K562 (cell line): ENCODE measurements around the gene GPR3. TPM values are rescaled to one million over a fixed set of nuclear protein-coding genes. Genes with fewer than 3 reads are reported as not detected.

Experiments
- ARID3B ChIP-seq: fragments of 250-450 bp; sonication (Bioruptor Pico); IDR thresholded peaks from 2 replicates; pipeline ENCODE4 v1.4.0; 2020; ENCODE audit warnings: borderline replicate concordance
- BACH1 ChIP-seq: fragments of 200-800 bp; sonication (Bioruptor generic); IDR thresholded peaks from 2 replicates; pipeline ENCODE4 v1.6.1; 2016; ENCODE audit warnings: missing genetic modification characterization, missing compliant biosample characterization
- BRD9 ChIP-seq: fragments of 450-650 bp; IDR thresholded peaks from 2 replicates; pipeline ENCODE4 v1.6.1; 2018; ENCODE audit warnings: low read depth; ENCODE audit not compliant: partially characterized antibody
- CEBPG ChIP-seq, 3 experiments: fragments of 200-800 bp in 1 of 3; sonication (Bioruptor generic) in 1 of 3; sonication (generic) in 1 of 3; formaldehyde crosslinking in 1 of 3; IDR thresholded peaks in 2 of 3; conservative IDR thresholded peaks in 1 of 3; 2 replicates each; pipeline versions ENCODE4 v1.6.1 to v1.8.0; 2016 to 2022; ENCODE audit warnings: missing compliant biosample characterization in 2 of 3, missing genetic modification characterization in 2 of 3, mild to moderate bottlenecking in 1 of 3, missing genetic modification reagents in 1 of 3
- CREB3L1 ChIP-seq: fragments of 450-650 bp; IDR thresholded peaks from 2 replicates; pipeline ENCODE4 v1.6.1; 2014; ENCODE audit warnings: low read depth, mild to moderate bottlenecking, moderate library complexity, borderline replicate concordance
- HIVEP1 ChIP-seq: fragments of 250-450 bp; sonication (Bioruptor Pico); IDR thresholded peaks from 2 replicates; pipeline ENCODE4 v1.4.0; 2020; ENCODE audit warnings: mild to moderate bottlenecking
- KAT7 ChIP-seq: sonication (generic); formaldehyde crosslinking; IDR thresholded peaks from 2 replicates; pipeline ENCODE4 v1.8.0; 2022; ENCODE audit warnings: missing genetic modification reagents, mild to moderate bottlenecking, borderline replicate concordance
- LCOR ChIP-seq: sonication (generic); formaldehyde crosslinking; IDR thresholded peaks from 2 replicates; pipeline ENCODE4 v1.8.0; 2022; ENCODE audit warnings: mild to moderate bottlenecking, missing genetic modification reagents
- MCM7 ChIP-seq, 2 experiments: fragments of 450-650 bp; IDR thresholded peaks; 2 replicates each; pipeline ENCODE4 v1.6.1; 2016 to 2018
- PBX2 ChIP-seq, 2 experiments: IDR thresholded peaks in 1 of 2; conservative IDR thresholded peaks in 1 of 2; 2 replicates each; pipeline ENCODE4 v1.6.1; 2016; ENCODE audit warnings: low read depth in 2 of 2, mild to moderate bottlenecking in 1 of 2, missing compliant biosample characterization in 1 of 2, missing genetic modification characterization in 1 of 2, moderate library complexity in 1 of 2
- RFX5 ChIP-seq: IDR thresholded peaks from 2 replicates; pipeline ENCODE4 v1.6.1; 2011; ENCODE audit warnings: low read depth, mild to moderate bottlenecking, improper control_type of control experiment, low read length
- SMAD4 ChIP-seq: fragments of 250-450 bp; sonication (Bioruptor Pico); conservative IDR thresholded peaks from 2 replicates; pipeline ENCODE4 v1.8.0; 2021; ENCODE audit warnings: inconsistent platforms, mild to moderate bottlenecking, moderate library complexity
- SUPT5H ChIP-seq: fragments of 450-650 bp; IDR thresholded peaks from 2 replicates; pipeline ENCODE4 v1.6.1; 2016
- TEAD1 ChIP-seq, 2 experiments: fragments of 450-650 bp in 1 of 2; sonication (generic) in 1 of 2; formaldehyde crosslinking; IDR thresholded peaks; 2 replicates each; pipeline versions ENCODE4 v1.4.0 to v1.8.0; 2020 to 2022; ENCODE audit warnings: mild to moderate bottlenecking in 2 of 2, missing genetic modification reagents in 1 of 2
- ZBTB9 ChIP-seq: fragments of 450-650 bp; formaldehyde crosslinking; IDR thresholded peaks from 2 replicates; pipeline ENCODE4 v1.4.0; 2020; ENCODE audit warnings: mild to moderate bottlenecking, moderate library complexity
- ZNF175 ChIP-seq: fragments of 200-800 bp; sonication (Bioruptor generic); IDR thresholded peaks from 2 replicates; pipeline ENCODE4 v1.6.1; 2016; ENCODE audit warnings: low read depth, mild to moderate bottlenecking, missing genetic modification characterization, missing compliant biosample characterization
- ZNF282 ChIP-seq: sonication (generic); formaldehyde crosslinking; IDR thresholded peaks from 2 replicates; pipeline ENCODE4 v1.8.1; 2023; ENCODE audit warnings: missing genetic modification reagents
- ZNF512 ChIP-seq: IDR thresholded peaks from 2 replicates; pipeline ENCODE4 v1.6.1; 2016; ENCODE audit warnings: missing genetic modification characterization, missing compliant biosample characterization
- polyA plus RNA-seq, 8 experiments: library from polyadenylated mRNA; depleted of rRNA in 4 of 8; stranded (reverse) in 5 of 8; unstranded in 3 of 8; fragments of >200 nt; fragmentation: Nextera tagmentation in 2 of 8; fragmentation: Illumina TruSeq in 1 of 8; extraction: Ambion mirVana in 2 of 8; extraction: Trizol in 1 of 8; gene quantifications; 2 replicates each; pipeline versions ENCODE4 v1.2.1 to v1.2.3, GENCODE V29; 2011 to 2014; ENCODE audit warnings: inconsistent platforms in 1 of 8, missing spikeins in 1 of 8
- total RNA-seq, 7 experiments: library from RNA; depleted of rRNA in 6 of 7; stranded (reverse); fragments of >200 nt in 6 of 7; fragmentation: Illumina TruSeq in 2 of 7; extraction: Trizol in 2 of 7; gene quantifications; 2 replicates each; pipeline versions ENCODE4 v1.2.1 to v1.2.3, GENCODE V29; 2011 to 2021; ENCODE audit warnings: low replicate concordance in 1 of 7

The GPR3 gene
- total and polyA plus RNA-seq, 9 of the 15 experiments (the other 6 are each of a cell fraction or from before 2014, with no cell fraction given), result 0.24 to 11.5 (median 3.7) TPM

GRCh38 chr1:27402349-27402754 lies 9.9 kb downstream of the GPR3 start (continued):
- no peak for TF ChIP-seq ARID3B
- TF ChIP-seq HIVEP1, result no peak
- TF ChIP-seq SMAD4 (CRISPR knock-in tag), result no peak
- no peak for TF ChIP-seq ZNF512 (tag)
- no peak for TF ChIP-seq MCM7 (IDR thresholded peaks at IDR 0.05)
- no peak for TF ChIP-seq ZNF175 (CRISPR knock-in tag)
- no peak for TF ChIP-seq LCOR (CRISPR knock-in tag)
- TF ChIP-seq TEAD1 (CRISPR knock-in tag; IDR thresholded peaks at IDR 0.05), result no peak
- peak; percentile 71 for TF ChIP-seq SUPT5H
- no peak for TF ChIP-seq ZNF282 (CRISPR knock-in tag)
- no peak for TF ChIP-seq KAT7
- 0 out of 2 replicates have a peak, but pooled peaks have one; percentile 9 for TF ChIP-seq ZBTB9
- TF ChIP-seq RFX5, result no peak
- no peak for TF ChIP-seq BACH1 (tag)
- no peak for TF ChIP-seq CEBPG (CRISPR knock-in tag; IDR thresholded peaks at IDR 0.05)
- no peak for TF ChIP-seq CEBPG (tag; conservative IDR thresholded peaks at IDR 0.05 in 1 of 2, IDR thresholded peaks at IDR 0.05 in 1 of 2)
- TF ChIP-seq CREB3L1, result no peak
- TF ChIP-seq PBX2 (CRISPR knock-in tag; IDR thresholded peaks at IDR 0.05; ENCODE audit: low read depth), result no peak
- TF ChIP-seq PBX2 (tag; conservative IDR thresholded peaks at IDR 0.05; ENCODE audit: low read depth), result no peak
- no peak for TF ChIP-seq BRD9
- TF ChIP-seq, all 486 proteins: peak for 16
